T-helper 1 cell treated with Interleukin-12 subunit alpha and Interleukin-12 subunit beta and Interleukin-4 antibody, amounts not matched to agents 30 ng/mL and 1 ng/mL, for 36 hours (primary cell): ENCODE results near the gene PPP1R3F. TPM values are rescaled to one million over a fixed set of nuclear protein-coding genes. Genes with fewer than 3 reads are reported as not detected.

Source experiments
- intact Hi-C: fragments of 100-400 bp; cut with micrococcal nuclease; formaldehyde crosslinking; loops from one replicate; pipeline ENCODE4 v1.15.1; 2024
- total RNA-seq: library from RNA; stranded (reverse); gene quantifications from 2 replicates; pipeline ENCODE4 v1.2.3, GENCODE V29; 2022

PPP1R3F gene, protein sequence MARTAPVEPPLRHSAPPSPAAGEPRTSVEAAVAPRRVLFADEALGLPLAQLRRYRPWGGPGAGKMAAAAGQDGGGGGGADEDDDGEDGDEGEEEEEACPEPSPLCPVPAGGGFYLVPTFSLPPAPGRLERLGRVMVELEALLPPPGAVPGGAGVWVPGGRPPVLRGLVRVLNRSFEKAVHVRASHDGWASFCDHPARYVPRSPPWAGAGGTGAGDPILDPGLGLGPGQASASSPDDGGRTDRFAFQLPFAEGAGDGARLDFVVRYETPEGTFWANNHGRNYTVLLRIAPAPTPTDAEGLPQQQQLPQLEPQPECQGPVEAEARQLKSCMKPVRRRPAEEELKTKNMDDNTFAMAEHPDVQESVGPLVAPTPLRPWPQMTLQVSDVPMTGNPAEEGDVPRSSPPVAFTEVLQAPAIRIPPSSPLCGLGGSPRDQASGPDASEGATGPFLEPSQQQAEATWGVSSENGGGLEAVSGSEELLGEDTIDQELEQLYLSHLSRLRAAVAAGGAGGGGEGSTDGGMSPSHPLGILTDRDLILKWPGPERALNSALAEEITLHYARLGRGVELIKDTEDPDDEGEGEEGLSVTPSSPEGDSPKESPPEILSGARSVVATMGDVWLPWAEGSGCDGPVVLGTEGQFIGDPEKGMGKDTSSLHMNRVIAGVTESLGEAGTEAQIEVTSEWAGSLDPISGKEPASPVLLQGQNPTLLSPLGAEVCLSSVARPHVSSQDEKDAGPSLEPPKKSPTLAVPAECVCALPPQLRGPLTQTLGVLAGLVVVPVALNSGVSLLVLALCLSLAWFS
- total RNA-seq: 10.1 and 13.0 TPM in 2 replicates

GRCh38 chrX:49269767-49270248 lies at the start of gene PPP1R3F:
TSS of gene PPP1R3F (plus strand) at chrX:49269793. CDS start at chrX:49269870, 77 bp downstream.
- intact Hi-C loops: loop anchor here (1.0 to 10.0 kb wide), 16 partner anchors 35 to 749 kb away; partner anchors contain the start of genes CCDC22, EBP, GPKOW and GRIPAP1

- intact Hi-C loops: no loop called here
Observed at GRCh38 chrX:49220100-49220499, 49.5 kb upstream of the PPP1R3F start.

DNA sequence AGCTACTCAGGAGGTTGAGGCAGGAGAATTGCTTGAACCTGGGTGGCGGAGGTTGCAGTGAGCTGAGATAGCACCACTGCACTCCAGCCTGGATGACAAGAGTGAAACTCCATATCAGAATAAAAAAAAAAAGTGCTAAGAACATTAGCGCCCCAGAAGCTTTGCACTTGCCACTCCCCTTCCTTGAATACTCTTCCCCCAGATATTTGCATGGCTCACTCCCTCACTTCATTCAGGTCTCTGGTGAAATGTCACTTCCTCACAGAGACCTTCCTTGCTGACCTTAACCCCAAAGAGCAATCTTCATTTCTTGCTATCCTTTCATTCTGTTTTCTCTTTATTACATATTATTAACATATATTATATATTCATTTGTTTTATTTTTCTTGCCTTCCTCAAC lies 47.7 kb upstream of the PPP1R3F start:
- intact Hi-C loops: no loop called here

GRCh38 chrX:49225858-49226257 lies 43.7 kb upstream of the PPP1R3F start:
- intact Hi-C loops: no loop called here

GRCh38 chrX:49226946-49227345 lies 42.6 kb upstream of the PPP1R3F start:
- intact Hi-C loops: no loop called here

- intact Hi-C loops: no loop called here
Observed at GRCh38 chrX:49227726-49228125, 41.9 kb upstream of the PPP1R3F start.

- intact Hi-C loops: no loop called here
Observed at GRCh38 chrX:49228185-49228584, 41.4 kb upstream of the PPP1R3F start.

GRCh38 chrX:49230500-49231232 lies 38.9 kb upstream of the PPP1R3F start:
- intact Hi-C loops: loop anchor here (1.0 to 5.0 kb wide), 3 partner anchors 30 to 58 kb away; partner anchors contain the start of genes PLP2, PPP1R3F and SYP

- intact Hi-C loops: loop anchor here (5.0 kb wide), 1 partner anchor 59 kb away; the partner anchor contains the start of gene PLP2
Observed at GRCh38 chrX:49231333-49232000, 38.1 kb upstream of the PPP1R3F start.

DNA sequence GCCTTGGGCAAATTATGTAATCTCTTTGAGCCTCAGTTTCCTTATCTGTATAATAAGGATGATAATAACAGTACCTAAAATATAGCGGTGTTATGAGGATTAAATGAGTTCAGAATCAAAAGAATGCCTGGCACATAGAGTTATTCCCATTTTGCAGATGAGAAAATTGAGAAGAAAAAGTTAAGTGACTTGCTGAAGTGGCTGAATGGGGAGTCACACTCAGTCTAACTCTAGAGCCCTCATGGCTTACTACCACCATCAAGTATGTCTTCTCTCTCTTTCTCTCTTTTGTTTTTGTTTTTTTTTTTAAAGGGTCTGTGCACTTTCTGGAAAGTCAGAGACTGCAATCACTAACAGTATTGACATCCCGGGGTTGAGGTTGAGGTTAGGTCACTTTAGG lies 37.1 kb upstream of the PPP1R3F start:
- intact Hi-C loops: loop anchor here (5.0 kb wide), 1 partner anchor 60 kb away; the partner anchor contains the start of gene PLP2

GRCh38 chrX:49233176-49233575 lies 36.4 kb upstream of the PPP1R3F start, which contains the start of gene CACNA1F:
TSS of gene CACNA1F (minus strand) at chrX:49233340. CDS start at chrX:49233309, 31 bp downstream.
- intact Hi-C loops: loop anchor here (5.0 kb wide), 1 partner anchor 61 kb away; the partner anchor contains the start of gene PLP2

- intact Hi-C loops: loop anchor here (2.0 to 5.0 kb wide), 2 partner anchors 62 to 75 kb away; partner anchors contain the start of gene PLP2
Observed at GRCh38 chrX:49233887-49234555, 35.6 kb upstream of the PPP1R3F start.

GRCh38 chrX:49237060-49237459 lies 32.5 kb upstream of the PPP1R3F start:
- intact Hi-C loops: no loop called here

- intact Hi-C loops: no loop called here
Observed at GRCh38 chrX:49238735-49239134, 30.9 kb upstream of the PPP1R3F start.

DNA sequence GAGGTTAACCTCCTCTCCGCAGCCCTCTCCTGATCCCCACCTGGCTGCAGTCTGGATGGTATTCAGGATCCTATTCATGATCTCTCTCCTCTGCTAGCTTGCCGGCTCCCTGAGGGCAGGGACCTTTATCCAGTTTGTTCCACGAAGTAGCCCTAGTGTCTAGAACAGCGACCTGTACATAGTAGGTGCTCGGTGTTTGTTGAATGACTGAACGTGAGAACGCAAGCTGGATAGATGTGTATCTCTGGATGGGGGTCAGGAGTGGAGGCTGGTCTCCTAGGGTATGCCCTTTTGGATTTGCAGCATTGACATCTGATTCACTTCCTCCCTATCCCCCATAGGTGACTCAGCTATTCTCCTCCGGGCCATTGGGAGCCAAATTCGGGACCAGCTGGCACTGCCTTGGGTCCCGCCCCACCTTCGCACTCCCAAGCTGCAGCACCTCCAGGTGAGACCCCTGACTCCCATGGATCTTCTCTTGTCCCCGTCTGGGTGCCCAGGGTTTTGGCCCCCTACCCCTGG lies 27.0 kb upstream of the PPP1R3F start:
- intact Hi-C loops: no loop called here

- intact Hi-C loops: no loop called here
Observed at GRCh38 chrX:49243166-49243565, 26.4 kb upstream of the PPP1R3F start.

DNA sequence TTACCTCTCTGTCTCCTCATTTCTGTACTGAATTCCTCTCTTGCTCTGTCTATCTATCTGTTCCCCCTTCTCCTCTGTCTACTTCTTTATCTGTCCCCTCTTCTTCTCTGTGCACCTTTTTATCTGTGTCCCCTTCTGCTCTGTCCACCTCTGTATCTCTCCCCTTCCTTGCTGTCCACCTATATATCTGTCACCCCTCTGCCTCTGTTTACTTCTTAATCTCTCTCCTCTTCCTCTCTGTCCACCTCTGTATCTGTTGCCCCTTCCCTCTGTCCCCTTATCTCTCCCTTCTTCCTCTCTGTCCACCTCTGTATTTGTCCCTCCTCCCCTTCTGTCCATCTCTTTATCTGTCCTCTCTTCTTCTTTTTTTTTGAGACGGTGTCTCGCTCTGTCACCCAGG lies 25.4 kb upstream of the PPP1R3F start:
- intact Hi-C loops: no loop called here

DNA sequence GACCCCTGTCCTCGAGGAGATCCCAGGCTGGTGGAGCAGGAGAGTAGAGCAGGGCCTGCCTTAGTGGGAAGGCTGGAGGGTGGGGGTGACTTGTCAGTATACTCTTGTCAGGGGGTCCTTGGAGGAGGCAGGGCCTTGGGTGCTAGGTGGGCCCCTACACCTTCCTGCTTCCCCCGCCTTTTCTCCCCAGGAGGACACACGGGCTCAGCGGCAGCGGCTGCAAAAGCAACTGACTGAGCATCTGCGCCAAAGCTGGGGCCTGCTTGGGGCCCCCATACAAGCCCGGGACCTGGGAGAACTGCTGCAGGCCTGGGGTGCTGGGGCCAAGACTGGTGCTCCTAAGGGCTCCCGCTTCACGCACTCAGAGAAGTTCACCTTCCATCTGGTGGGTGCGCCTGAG lies 23.1 kb upstream of the PPP1R3F start:
- intact Hi-C loops: no loop called here

- intact Hi-C loops: no loop called here
Observed at GRCh38 chrX:49247346-49247745, 22.2 kb upstream of the PPP1R3F start.
